GM21529 (cell line): ENCODE measurements around the gene UBQLN3.
A peak's percentile ranks its signal among the peaks of the same experiment; 100 is the strongest.

ENCODE experiments used
- ATAC-seq: cut with Tn5 transposase; IDR thresholded peaks from one replicate; pipeline ENCODE4 v1.9.1; 2021; ENCODE audit not compliant: unreplicated experiment

Gene UBQLN3

GRCh38 chr11:5507177-5507932 lies 2.4 kb downstream of the UBQLN3 start:
- no peak for ATAC-seq

DNA sequence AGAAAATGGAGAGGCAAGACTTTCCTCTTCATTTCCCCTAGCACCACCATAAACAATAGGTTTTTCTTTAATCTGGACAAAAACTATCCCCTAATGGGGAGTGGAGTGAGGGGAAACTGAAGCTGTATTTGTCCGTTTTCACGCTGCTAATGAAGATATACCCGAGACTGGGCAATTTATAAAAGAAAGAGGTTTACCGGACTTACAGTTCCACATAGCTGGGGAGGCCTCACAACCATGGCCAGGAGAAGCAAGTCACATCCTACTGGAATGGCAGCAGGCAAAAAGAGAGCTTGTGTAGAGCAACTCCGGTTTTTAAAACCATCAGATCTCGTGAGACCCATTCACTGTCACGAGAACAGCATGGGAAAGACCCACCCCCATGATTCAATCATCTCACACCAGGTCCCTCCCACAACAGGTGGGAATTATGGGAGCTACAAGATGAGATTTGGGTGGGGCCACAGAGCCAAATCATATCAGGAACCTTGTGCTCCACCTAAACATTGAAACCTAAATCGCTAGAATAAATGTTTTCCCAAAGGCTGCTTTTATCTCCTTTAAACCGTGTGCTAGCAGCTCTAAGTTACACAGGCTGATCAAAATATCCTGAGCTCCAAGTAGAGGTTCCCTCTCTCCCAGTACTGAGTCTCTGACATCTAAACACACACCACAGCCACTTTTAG lies 4.3 kb downstream of the UBQLN3 start:
- no peak for ATAC-seq

GRCh38 chr11:5504403-5504921 lies 5.3 kb downstream of the UBQLN3 start:
- ATAC-seq = no peak

- ATAC-seq = no peak
Measured at GRCh38 chr11:5500393-5500801, 9.4 kb downstream of the UBQLN3 start.

DNA sequence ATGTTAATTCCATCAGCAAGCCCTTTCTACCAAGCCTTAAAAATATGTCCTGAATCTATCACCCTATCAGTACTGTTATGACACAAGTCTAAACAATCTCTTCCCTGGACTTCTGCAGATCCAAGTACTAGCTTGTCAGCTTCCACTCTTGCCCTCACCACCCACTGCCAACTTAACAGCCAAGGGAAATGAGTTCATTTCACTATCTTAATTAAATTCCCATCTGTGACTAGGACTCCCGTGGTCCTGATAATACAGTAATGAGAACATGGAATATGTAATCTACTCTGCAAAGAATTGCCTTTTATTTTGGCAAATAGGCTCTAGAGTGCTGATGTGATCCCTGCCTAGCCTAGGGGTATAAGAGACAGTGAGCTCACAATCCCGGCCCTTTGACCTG lies 10.1 kb downstream of the UBQLN3 start:
- ATAC-seq = no peak

DNA sequence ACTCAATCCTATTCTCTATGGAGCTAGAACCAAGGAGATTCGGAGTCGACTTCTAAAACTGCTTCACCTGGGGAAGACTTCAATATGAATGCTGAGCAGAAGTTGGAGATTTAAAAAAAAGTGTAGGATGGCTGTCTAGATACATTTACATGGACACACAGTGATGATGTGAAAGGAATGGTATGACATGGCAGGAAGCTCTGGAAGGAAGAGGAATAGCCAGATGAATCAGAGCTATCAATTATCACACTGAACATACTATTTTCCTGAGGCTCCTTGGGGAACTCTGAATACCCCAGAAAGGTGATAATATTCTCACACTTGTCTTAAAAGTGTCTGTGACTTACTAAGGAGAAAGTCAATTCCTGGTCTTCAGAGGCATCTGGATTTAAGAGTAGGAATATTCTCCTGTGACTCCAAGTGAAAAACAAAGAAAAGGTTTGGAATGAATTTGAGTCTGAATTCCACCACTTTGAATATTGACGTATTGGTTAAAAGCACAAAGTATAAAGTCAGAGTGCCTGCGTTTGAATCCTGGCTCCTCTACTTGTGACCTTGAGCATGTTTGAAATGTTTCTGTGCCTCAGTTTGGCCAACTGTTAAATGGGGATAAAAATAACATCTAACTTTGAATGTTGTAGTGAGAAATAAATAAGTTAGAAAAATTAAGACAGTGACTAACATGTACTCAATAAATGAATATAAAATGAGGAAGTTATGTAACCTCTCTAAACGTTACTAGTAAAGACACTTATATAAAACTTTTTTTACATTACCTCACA lies 20.0 kb downstream of the UBQLN3 start:
- ATAC-seq = no peak

- ATAC-seq = no peak
Measured at GRCh38 chr11:5488798-5489399, 20.9 kb downstream of the UBQLN3 start.

DNA sequence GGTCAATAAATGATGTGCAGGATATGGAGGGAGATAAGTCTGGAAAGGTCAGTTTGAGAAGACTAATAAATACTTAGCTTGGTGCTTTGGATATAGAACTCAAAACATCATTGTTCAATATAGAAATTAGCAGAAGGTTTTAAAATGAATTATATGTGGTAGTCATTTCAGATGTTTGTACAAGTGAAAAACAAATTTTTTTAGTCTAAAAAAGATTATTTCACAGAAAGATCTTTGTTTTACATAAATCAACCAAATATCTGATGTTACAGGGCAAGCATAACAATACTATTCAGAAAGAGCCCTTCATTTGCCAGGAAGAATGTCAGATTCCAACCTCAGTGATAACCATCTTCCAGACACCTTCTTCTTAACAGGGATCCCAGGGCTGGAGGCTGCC lies 21.4 kb downstream of the UBQLN3 start, which contains the start of gene OR52D1:
Gene OR52D1, plus strand, starts transcription at position 301 of the 400 bp plus-strand sequence. Its CDS starts 22 bp downstream, at position 323.
- ATAC-seq = no peak

DNA sequence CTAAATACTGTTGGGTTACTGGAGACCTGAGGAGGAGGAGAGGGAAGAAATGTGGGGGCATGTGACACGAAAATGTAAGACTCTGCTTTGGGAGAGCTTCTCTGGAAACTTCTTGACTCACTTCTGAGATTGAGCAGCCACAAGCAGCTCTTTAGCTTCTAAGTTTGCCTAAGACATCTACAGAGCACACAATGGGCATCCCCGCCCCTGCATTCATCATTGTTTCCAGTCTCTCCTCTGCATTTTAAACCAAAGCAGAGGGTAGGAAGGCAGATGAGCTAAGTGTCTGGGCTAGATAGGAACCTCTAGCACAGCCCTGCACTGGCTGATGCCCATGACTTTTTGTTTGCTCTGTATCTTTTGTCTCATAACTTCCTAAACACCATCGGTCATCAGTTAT lies 23.3 kb downstream of the UBQLN3 start:
- no peak for ATAC-seq

DNA sequence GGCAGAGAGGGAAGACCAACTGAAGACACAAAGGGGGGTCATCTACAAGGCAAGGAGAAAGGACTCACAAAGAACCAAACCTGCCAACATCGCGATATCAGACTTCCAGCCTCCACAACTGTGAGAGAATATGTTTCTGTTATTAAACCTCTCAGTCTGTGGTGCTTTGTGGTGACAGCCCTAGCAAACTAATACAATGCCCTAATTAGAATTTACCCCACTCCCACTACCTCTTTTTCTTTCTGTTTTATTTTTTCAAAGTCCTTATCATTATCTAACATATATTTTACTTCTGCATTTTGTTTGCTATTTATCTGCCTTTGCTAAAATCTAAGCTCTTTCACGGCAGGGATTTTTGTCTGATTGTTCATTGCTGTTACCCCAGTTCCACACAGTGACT lies 23.8 kb downstream of the UBQLN3 start:
- no peak for ATAC-seq

DNA sequence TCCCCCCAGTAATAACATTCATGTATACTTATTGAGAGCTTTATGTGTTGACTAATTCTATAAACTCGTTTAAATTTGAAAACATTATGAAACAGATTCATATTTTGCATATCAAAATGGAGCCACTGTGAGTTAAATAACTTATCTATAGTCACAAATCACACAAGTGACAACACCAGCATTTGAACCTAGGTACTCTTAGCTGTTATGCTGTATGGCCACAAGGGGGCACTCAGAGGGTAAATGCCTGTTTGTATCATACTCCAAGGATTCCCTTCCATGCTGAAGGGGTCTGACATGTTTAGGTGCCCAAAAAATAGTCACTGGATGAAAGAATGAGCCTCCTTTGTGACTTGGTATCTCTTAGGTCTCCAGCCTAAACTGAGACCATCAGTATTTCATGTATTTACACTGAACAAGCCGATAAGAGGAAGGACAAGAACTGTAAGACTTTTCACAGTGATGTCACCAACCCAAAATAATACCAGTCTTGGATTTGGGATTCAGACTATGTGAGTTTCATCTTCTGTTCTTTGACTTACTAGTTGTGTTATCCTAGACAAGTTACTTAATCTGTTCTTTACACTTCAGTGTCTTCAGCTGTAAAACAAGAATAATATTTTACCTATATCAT lies 33.5 kb downstream of the UBQLN3 start:
- peak; percentile 79 for ATAC-seq

DNA sequence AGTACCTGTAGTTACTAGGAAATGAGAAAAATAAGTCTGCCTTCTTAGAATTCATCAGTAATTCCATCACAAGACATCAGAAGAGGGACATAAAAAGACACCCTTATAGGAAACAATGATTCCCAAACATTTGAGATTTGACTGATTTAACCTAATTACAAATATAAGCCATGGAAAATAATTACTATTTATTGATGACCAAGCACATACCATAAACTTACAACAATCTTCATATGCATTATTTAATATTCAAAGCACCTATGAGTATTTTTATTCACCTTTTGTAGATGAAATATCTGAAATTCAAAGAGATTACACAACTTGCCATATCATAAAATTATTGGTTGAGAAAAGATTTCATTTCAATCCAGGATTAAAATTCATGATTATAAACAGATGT lies 35.8 kb downstream of the UBQLN3 start:
- ATAC-seq = no peak

- no peak for ATAC-seq
Measured at GRCh38 chr11:5467527-5467926, 42.2 kb downstream of the UBQLN3 start.

GRCh38 chr11:5460983-5461621 lies 48.7 kb downstream of the UBQLN3 start:
- ATAC-seq = no peak
